Adrenal gland (tissue), 5 donors: Measurements from ENCODE around the gene WHRN.

ENCODE experiments used
- POLR2A ChIP-seq, 2 donors: fragments of 450-650 bp; IDR thresholded peaks; one replicate each; pipeline ENCODE4 v1.6.1; 2017; ENCODE audit warnings: antibody characterized with exemption in 2 of 2, mild to moderate bottlenecking in 2 of 2, moderate library complexity in 1 of 2
- TF ChIP-seq, protein P1 (sequence below), 6 experiments: fragments of 450-650 bp in 4 of 6; fragments of 200-600 bp in 2 of 6; sonication (generic) in 1 of 6; IDR thresholded peaks; 1 replicate in 5 of 6; 2 replicates in 1 of 6; pipeline versions ENCODE4 v1.5.1 to v1.8.0; 2016 to 2021; ENCODE audit warnings: antibody characterized with exemption in 6 of 6, mild to moderate bottlenecking in 2 of 6, moderate library complexity in 1 of 6
- donor health status: DM: no; HTN: no; CAD: no.

GRCh38 chr9:114416290-114416689 lies 89.0 kb downstream of the WHRN start:
- TF ChIP-seq, protein P1, sequence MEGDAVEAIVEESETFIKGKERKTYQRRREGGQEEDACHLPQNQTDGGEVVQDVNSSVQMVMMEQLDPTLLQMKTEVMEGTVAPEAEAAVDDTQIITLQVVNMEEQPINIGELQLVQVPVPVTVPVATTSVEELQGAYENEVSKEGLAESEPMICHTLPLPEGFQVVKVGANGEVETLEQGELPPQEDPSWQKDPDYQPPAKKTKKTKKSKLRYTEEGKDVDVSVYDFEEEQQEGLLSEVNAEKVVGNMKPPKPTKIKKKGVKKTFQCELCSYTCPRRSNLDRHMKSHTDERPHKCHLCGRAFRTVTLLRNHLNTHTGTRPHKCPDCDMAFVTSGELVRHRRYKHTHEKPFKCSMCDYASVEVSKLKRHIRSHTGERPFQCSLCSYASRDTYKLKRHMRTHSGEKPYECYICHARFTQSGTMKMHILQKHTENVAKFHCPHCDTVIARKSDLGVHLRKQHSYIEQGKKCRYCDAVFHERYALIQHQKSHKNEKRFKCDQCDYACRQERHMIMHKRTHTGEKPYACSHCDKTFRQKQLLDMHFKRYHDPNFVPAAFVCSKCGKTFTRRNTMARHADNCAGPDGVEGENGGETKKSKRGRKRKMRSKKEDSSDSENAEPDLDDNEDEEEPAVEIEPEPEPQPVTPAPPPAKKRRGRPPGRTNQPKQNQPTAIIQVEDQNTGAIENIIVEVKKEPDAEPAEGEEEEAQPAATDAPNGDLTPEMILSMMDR (IDR thresholded peaks at IDR 0.05) = no peak
- no peak for TF ChIP-seq POLR2A (IDR thresholded peaks at IDR 0.05)
